A673 (cell line): ENCODE data around the gene SPP2. TPM values are rescaled to one million over a fixed set of nuclear protein-coding genes. Genes with fewer than 3 reads are reported as not detected.

Experiments used
- Bru-seq: library from RNA; stranded (reverse); fragments of 400-500 nt; gene quantifications from one replicate; lab custom pipeline; 2021; lab: Mats Ljungman, UMichigan
- BruChase-seq, 2 experiments: library from RNA; stranded (reverse); fragments of 400-500 nt; gene quantifications; one replicate each; lab custom pipeline; 2021; lab: Mats Ljungman, UMichigan
- BruUV-seq: library from RNA; stranded (reverse); fragments of 400-500 nt; replicated peaks from 2 replicates; lab custom pipeline; 2021; lab: Mats Ljungman, UMichigan
- CTCF ChIA-PET: fragments of 300-600 bp; sonication (Branson Sonifier 250); formaldehyde crosslinking; loops from one replicate; lab custom pipeline; 2022; ENCODE audit warnings: antibody characterized with exemption; lab: Charles Lee
- POLR2A ChIA-PET: fragments of 300-600 bp; sonication (Branson Sonifier 250); formaldehyde crosslinking; loops from one replicate; lab custom pipeline; 2022; ENCODE audit warnings: antibody characterized with exemption; ENCODE audit not compliant: low non-redundant PET; lab: Charles Lee
- DNase-seq: peaks from one replicate; pipeline ENCODE4 v3.0.0-alpha.2; 2015; ENCODE audit warnings: low spot score
- H3K27ac ChIP-seq: fragments of 200-600 bp; sonication (generic); 2 replicates; pipeline ENCODE4 v1.5.1; 2016; ENCODE audit warnings: mixed run types, low read depth, mild to moderate bottlenecking, mixed read lengths, antibody characterized with exemption, low read length; ENCODE audit not compliant: poor library complexity, severe bottlenecking
- H3K27me3 ChIP-seq: fragments of 200-600 bp; sonication (generic); replicated peaks from 2 replicates; pipeline ENCODE4 v1.6.1; 2017; ENCODE audit warnings: mixed run types, low read depth, mild to moderate bottlenecking, mixed read lengths, antibody characterized with exemption, low read length; ENCODE audit not compliant: insufficient read depth, poor library complexity
- H3K36me3 ChIP-seq: fragments of 200-600 bp; sonication (generic); 2 replicates; pipeline ENCODE4 v1.6.1; 2016; ENCODE audit warnings: mixed run types, mild to moderate bottlenecking, mixed read lengths, antibody characterized with exemption, low read length; ENCODE audit not compliant: insufficient read depth, poor library complexity, severe bottlenecking
- H3K4me1 ChIP-seq: fragments of 200-600 bp; sonication (generic); 2 replicates; pipeline ENCODE4 v1.6.1; 2017; ENCODE audit warnings: mixed run types, mild to moderate bottlenecking, mixed read lengths, antibody characterized with exemption, low read length; ENCODE audit not compliant: insufficient read depth, poor library complexity, severe bottlenecking
- H3K4me3 ChIP-seq: fragments of 200-600 bp; sonication (generic); 2 replicates; pipeline ENCODE4 v1.5.1; 2016; ENCODE audit warnings: low read depth, mixed run types, mild to moderate bottlenecking, mixed read lengths, low read length; ENCODE audit not compliant: poor library complexity, severe bottlenecking
- H3K9me3 ChIP-seq: fragments of 200-600 bp; sonication (generic); 2 replicates; pipeline ENCODE4 v1.6.1; 2016; ENCODE audit warnings: mixed run types, low read depth, mild to moderate bottlenecking, mixed read lengths, antibody characterized with exemption, low read length; ENCODE audit not compliant: poor library complexity, severe bottlenecking
- CTCF ChIP-seq: fragments of 300-800, 200-600 bp; sonication (generic); conservative IDR thresholded peaks from 2 replicates; pipeline ENCODE4 v1.5.1; 2017; ENCODE audit warnings: low read depth, mild to moderate bottlenecking, antibody characterized with exemption, low read length, moderate library complexity, mixed read lengths
- EZH2 ChIP-seq: fragments of 200-600 bp; sonication (generic); IDR thresholded peaks from 2 replicates; pipeline ENCODE4 v1.6.1; 2017; ENCODE audit warnings: borderline replicate concordance, low read depth, mild to moderate bottlenecking, mixed read lengths, antibody characterized with exemption, low read length; ENCODE audit not compliant: poor library complexity, severe bottlenecking
- intact Hi-C: fragments of 100-400 bp; cut with micrococcal nuclease; formaldehyde crosslinking; loops from one replicate; pipeline ENCODE4 v1.10.0; 2022; ENCODE audit not compliant: unreplicated experiment
- long read RNA-seq: library from polyadenylated mRNA; stranded (forward); transcript quantifications from one replicate; pipeline ENCODE4 v2.0.0, GENCODE V29; 2022
- total RNA-seq: library from RNA; stranded (reverse); gene quantifications from 2 replicates; pipeline ENCODE4 v1.2.3, GENCODE V29; 2021

SPP2 gene
- total RNA-seq (not detected in 2 replicates), Bru-seq, nascent RNA (not detected), BruChase-seq, experiment 1, labeled RNA remaining after a 2-hour chase (not detected), BruChase-seq, experiment 2, labeled RNA remaining after a 6-hour chase (percentile 6 among the genes with signal in this experiment)
- long read RNA-seq, result 0 reads

GRCh38 chr2:234050455-234051135 lies at the start of gene SPP2:
Gene SPP2, plus strand, starts transcription at chr2:234050702. Its CDS starts 85 bp downstream, at chr2:234050787.
- no peak for TF ChIP-seq EZH2
- no peak for TF ChIP-seq CTCF
- CTCF ChIA-PET, result no interaction called here
- POLR2A ChIA-PET, result no interaction called here
- Histone ChIP-seq H3K27ac (no peak within 1 kb of the TSS), H3K27me3 (peaks cover 47% of the 10 kb centered on the region), H3K9me3 (no peaks in the 10 kb centered on the region), H3K4me3 (no peak within 1 kb of the TSS), H3K4me1 (no peaks in the 10 kb centered on the region), H3K36me3 (no peaks in the 10 kb centered on the region)
- intact Hi-C loops, result no loop called here
- no peak for DNase-seq
- no TSS peak for BruUV-seq

GRCh38 chr2:234001380-234002160 lies 48.9 kb upstream of the SPP2 start:
- Histone ChIP-seq H3K4me3 (no peak overlapping the region), H3K27ac (no peak overlapping the region), H3K36me3 (no peaks in the 10 kb centered on the region), H3K9me3 (no peaks in the 10 kb centered on the region), H3K4me1 (peaks cover 6% of the 10 kb centered on the region), H3K27me3 (no peaks in the 10 kb centered on the region)
- intact Hi-C loops, result no loop called here
- peak; percentile 10 for DNase-seq
- ChIA-PET POLR2A (no interaction called here), CTCF (no interaction called here)
- TF ChIP-seq CTCF (no peak), EZH2 (no peak)
- BruUV-seq, result no TSS peak

- intact Hi-C loops, result no loop called here
- ChIA-PET CTCF (no interaction called here), POLR2A (no interaction called here)
- no peak for DNase-seq
- TF ChIP-seq EZH2 (no peak), CTCF (no peak)
- Histone ChIP-seq H3K27ac (no peak overlapping the region), H3K9me3 (no peaks in the 10 kb centered on the region), H3K36me3 (no peaks in the 10 kb centered on the region), H3K27me3 (no peaks in the 10 kb centered on the region), H3K4me3 (no peak overlapping the region), H3K4me1 (peaks cover 6% of the 10 kb centered on the region)
- BruUV-seq, result no TSS peak
Observed at GRCh38 chr2:234002281-234002680, 48.2 kb upstream of the SPP2 start.
